ENCODE measurements around the gene ASCL3.
"Not testable (repeated sequence)": the region's sequence is repeated elsewhere in the genome, so short reads cannot be mapped to it uniquely, and the experiment has no call there.

The ASCL3 gene

GRCh38 chr11:8908099-8908498 lies 34.7 kb downstream of the ASCL3 start:
- DNase-seq = no peak

- no peak for DNase-seq
These were observed 35.7 kb downstream of the ASCL3 start for GRCh38 chr11:8907116-8907515.

- no peak for DNase-seq
These were observed 37.2 kb downstream of the ASCL3 start for GRCh38 chr11:8905528-8906165.

GRCh38 chr11:8899119-8899753 lies 43.6 kb downstream of the ASCL3 start:
- no peak for DNase-seq

- not testable (repeated sequence) for DNase-seq
These were observed 51.6 kb downstream of the ASCL3 start for GRCh38 chr11:8891185-8891584.

All from Kasumi-1 (cell line).